NB4 (cell line): ENCODE measurements around the gene YWHAG.
"Not testable (repeated sequence)": the region's sequence is repeated elsewhere in the genome, so short reads cannot be mapped to it uniquely, and the experiment has no call there.

Source experiments
- DNase-seq: peaks from one replicate; pipeline ENCODE4 v3.0.0; 2010; ENCODE audit warnings: low read depth
- H3K4me3 ChIP-seq: one replicate; pipeline ENCODE4 v1.5.1; 2011; ENCODE audit warnings: mild to moderate bottlenecking, low read depth, low read length, moderate library complexity
- CTCF ChIP-seq: IDR thresholded peaks from one replicate; pipeline ENCODE4 v1.5.1; 2012; ENCODE audit warnings: low read depth, low read length
- MYC ChIP-seq: IDR thresholded peaks from 2 replicates; pipeline ENCODE4 v1.6.1; 2011; ENCODE audit warnings: low read depth, low read length
- POLR2A ChIP-seq: IDR thresholded peaks from 2 replicates; pipeline ENCODE4 v1.6.1; 2011; ENCODE audit warnings: mild to moderate bottlenecking; ENCODE audit not compliant: insufficient read length; ENCODE audit errors: extremely low read depth
- TF ChIP-seq, protein P1 (sequence below): IDR thresholded peaks from 2 replicates; pipeline ENCODE4 v1.6.1; 2011; ENCODE audit warnings: low read depth, low read length

The YWHAG gene

GRCh38 chr7:76400248-76400647 lies 41.5 kb upstream of the YWHAG start:
- TF ChIP-seq, protein P1, sequence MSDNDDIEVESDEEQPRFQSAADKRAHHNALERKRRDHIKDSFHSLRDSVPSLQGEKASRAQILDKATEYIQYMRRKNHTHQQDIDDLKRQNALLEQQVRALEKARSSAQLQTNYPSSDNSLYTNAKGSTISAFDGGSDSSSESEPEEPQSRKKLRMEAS, result no peak
- TF ChIP-seq CTCF, result no peak
- TF ChIP-seq POLR2A, result no peak
- TF ChIP-seq MYC, result no peak
- no peak overlapping the region for H3K4me3 ChIP-seq
- no peak for DNase-seq

- TF ChIP-seq MYC (no peak), CTCF (no peak), POLR2A (no peak)
- TF ChIP-seq, protein P1, result no peak
- peak overlapping the region; percentile 54 for H3K4me3 ChIP-seq
- DNase-seq, result peak; percentile 88
Measured at GRCh38 chr7:76397409-76398183, 38.8 kb upstream of the YWHAG start.

DNA sequence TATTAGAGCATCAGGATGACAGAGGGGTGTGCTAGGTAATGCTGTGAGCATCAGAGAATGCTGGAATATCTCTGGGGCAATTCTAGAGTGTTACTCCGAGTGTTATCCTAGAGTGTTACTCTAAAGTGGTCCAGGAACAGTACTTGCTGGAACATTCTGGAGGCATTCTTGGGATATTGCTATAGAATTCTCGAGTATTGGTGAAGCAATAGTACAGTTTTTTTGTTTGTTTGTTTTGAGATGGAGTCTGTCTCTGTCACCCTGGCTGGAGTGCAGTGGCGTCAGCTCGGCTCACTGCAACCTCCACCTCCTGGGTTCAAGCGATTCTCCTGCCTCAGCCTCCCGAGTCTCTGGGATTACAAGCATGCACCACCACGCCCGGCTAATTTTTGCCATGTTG lies 38.1 kb upstream of the YWHAG start:
- no peak overlapping the region for H3K4me3 ChIP-seq
- no peak for DNase-seq
- TF ChIP-seq POLR2A (no peak), MYC (no peak), CTCF (no peak)
- TF ChIP-seq, protein P1, result no peak

GRCh38 chr7:76395965-76396726 lies 37.4 kb upstream of the YWHAG start:
- no peak overlapping the region for H3K4me3 ChIP-seq
- no peak for DNase-seq
- no peak for TF ChIP-seq MYC
- TF ChIP-seq POLR2A, result no peak
- no peak for TF ChIP-seq CTCF
- TF ChIP-seq, protein P1, result no peak

DNA sequence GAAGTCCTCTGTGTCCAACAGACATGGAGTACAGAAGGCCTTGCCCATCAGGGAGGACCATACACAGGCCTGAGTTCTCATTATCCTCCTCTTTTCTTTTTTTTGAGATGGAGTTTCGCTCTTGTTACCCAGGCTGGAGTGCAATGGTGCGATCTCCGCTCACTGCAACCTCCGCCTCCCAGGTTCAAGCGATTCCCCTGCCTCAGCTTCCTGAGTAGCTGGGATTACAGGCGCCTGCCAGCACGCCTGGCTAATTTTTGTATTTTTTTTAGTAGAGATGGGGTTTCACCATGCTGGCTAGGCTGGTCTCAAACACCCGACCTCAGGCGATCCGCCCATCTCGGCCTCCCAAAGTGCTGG lies 36.8 kb upstream of the YWHAG start:
- DNase-seq, H3K4me3 ChIP-seq: not testable (repeated sequence)

GRCh38 chr7:76394957-76395356 lies 36.2 kb upstream of the YWHAG start:
- no peak overlapping the region for H3K4me3 ChIP-seq

More at GRCh38 chr7:76394957-76395356, 36.2 kb upstream of the YWHAG start:
- no peak for DNase-seq
- TF ChIP-seq CTCF (no peak), POLR2A (no peak), MYC (no peak)
- TF ChIP-seq, protein P1, result no peak
